ENCODE results near the gene SS18L1.

- TF ChIP-seq CTCF (IDR thresholded peaks at IDR 0.05) (no peak), POLR2A (IDR thresholded peaks at IDR 0.05) (no peak)
Measured at GRCh38 chr20:62195075-62195405, 51.5 kb downstream of the SS18L1 start.

Data from uterus (tissue), 2 donors.